GM12891 (cell line): ENCODE measurements around the gene LHB.

Experiments used
- DNase-seq: peaks from one replicate; pipeline ENCODE4 v3.0.0; 2011; ENCODE audit warnings: low spot score; ENCODE audit not compliant: insufficient read length
- FAIRE-seq: peaks from 2 replicates; lab custom pipeline; 2011; peaks lifted over from hg19 to GRCh38; lab: Jason Lieb, UNC
- PAX5 ChIP-seq: IDR thresholded peaks from 2 replicates; pipeline ENCODE4 v1.6.1; 2011; ENCODE audit warnings: low read length, moderate library complexity, mild to moderate bottlenecking; ENCODE audit not compliant: insufficient read depth, severe bottlenecking
- POLR2A ChIP-seq: IDR thresholded peaks from 2 replicates; pipeline ENCODE4 v1.6.1; 2011; ENCODE audit warnings: low read depth, low read length, control low read depth
- POLR2AphosphoS5 ChIP-seq: IDR thresholded peaks from 2 replicates; pipeline ENCODE4 v1.6.1; 2011; ENCODE audit warnings: low read depth, low read length, control low read depth
- POU2F2 ChIP-seq: IDR thresholded peaks from 2 replicates; pipeline ENCODE4 v1.6.1; 2011; ENCODE audit warnings: low read depth, mild to moderate bottlenecking, control low read depth, low read length, moderate library complexity
- SPI1 ChIP-seq: IDR thresholded peaks from 2 replicates; pipeline ENCODE4 v1.6.1; 2011; ENCODE audit warnings: low read depth, low read length, control low read depth
- TAF1 ChIP-seq: IDR thresholded peaks from 2 replicates; pipeline ENCODE4 v1.6.1; 2011; ENCODE audit warnings: low read depth, low read length, control low read depth

Gene LHB

GRCh38 chr19:48986211-48986610 is 30.7 kb downstream of the LHB start:
- FAIRE-seq (no peak), DNase-seq (no peak)
- TF ChIP-seq SPI1: peak; percentile 65
- TF ChIP-seq POLR2A: no peak

DNA sequence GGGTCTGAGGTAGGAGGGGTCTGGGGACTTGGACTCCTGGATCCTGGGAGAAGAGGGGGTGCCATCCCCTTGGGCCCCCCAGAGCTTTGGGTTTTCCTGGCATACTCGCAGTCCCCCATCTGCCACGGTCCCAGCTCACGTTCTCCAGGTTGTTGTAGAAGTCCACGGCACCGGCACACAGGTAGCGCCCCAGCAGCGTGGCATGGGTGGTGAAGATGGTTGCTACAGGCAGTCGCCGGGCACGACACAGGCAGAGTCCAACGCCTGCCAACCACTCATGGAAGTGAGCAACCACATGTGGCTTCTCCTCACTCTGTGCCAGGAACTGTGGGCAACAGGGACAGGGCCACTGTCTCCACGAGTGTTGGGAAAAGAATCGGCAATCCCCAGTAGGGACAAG is 31.2 kb downstream of the LHB start:
- FAIRE-seq (no peak), DNase-seq (no peak)
- TF ChIP-seq POU2F2: no peak
- TF ChIP-seq POLR2AphosphoS5: no peak
- no peak for TF ChIP-seq TAF1
- TF ChIP-seq PAX5: no peak
- TF ChIP-seq POLR2A: no peak
- TF ChIP-seq SPI1: no peak

GRCh38 chr19:48982280-48982679 is 34.6 kb downstream of the LHB start:
- DNase-seq (no peak), FAIRE-seq (no peak)
- TF ChIP-seq PAX5 (no peak), POLR2AphosphoS5 (no peak)

- FAIRE-seq (no peak), DNase-seq (no peak)
- TF ChIP-seq TAF1: no peak
- no peak for TF ChIP-seq POU2F2
- TF ChIP-seq POLR2A: no peak
- no peak for TF ChIP-seq POLR2AphosphoS5
- no peak for TF ChIP-seq PAX5
- TF ChIP-seq SPI1: no peak
These were observed 39.8 kb downstream of the LHB start for GRCh38 chr19:48977061-48977460.

- peak; percentile 5 for FAIRE-seq
- no peak for DNase-seq
- no peak for TF ChIP-seq SPI1
- no peak for TF ChIP-seq POU2F2
- TF ChIP-seq POLR2AphosphoS5: no peak
- TF ChIP-seq TAF1: no peak
- TF ChIP-seq PAX5: no peak
- TF ChIP-seq POLR2A: no peak
These were observed 40.7 kb downstream of the LHB start for GRCh38 chr19:48975947-48976847.

DNA sequence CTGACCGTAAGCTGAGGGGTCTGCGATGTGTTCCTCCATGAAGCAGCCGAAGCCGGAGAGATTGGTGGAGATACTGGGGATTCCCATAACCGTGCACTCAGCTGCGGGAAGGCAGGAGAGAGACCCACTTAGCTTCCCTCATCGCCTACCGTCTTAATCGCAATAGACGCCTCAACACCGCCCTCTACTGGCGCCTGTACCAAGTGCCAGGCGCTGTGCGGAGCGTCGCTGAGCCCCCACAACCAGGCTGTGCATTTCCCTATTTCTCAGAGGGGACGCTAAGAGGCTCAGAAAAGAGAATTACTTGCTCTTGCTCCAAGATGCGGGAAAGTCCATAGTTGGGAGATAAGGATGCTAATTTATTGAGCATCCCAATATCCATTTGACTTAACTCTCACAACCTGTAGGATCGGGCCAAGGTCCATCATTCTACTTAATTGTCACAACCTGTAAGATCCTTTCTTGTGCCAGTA is 45.9 kb downstream of the LHB start:
- DNase-seq (peak; percentile 68), FAIRE-seq (peak; percentile 87)
- TF ChIP-seq SPI1 (peak; percentile 71), POLR2A (no peak)

- FAIRE-seq: no peak
- no peak for TF ChIP-seq TAF1
- peak; percentile 46; the same call in 1 of the 2 replicates for TF ChIP-seq POLR2A
- TF ChIP-seq POLR2AphosphoS5: no peak
- DNase-seq: no peak
These were observed 46.6 kb downstream of the LHB start for GRCh38 chr19:48970139-48970766.

DNA sequence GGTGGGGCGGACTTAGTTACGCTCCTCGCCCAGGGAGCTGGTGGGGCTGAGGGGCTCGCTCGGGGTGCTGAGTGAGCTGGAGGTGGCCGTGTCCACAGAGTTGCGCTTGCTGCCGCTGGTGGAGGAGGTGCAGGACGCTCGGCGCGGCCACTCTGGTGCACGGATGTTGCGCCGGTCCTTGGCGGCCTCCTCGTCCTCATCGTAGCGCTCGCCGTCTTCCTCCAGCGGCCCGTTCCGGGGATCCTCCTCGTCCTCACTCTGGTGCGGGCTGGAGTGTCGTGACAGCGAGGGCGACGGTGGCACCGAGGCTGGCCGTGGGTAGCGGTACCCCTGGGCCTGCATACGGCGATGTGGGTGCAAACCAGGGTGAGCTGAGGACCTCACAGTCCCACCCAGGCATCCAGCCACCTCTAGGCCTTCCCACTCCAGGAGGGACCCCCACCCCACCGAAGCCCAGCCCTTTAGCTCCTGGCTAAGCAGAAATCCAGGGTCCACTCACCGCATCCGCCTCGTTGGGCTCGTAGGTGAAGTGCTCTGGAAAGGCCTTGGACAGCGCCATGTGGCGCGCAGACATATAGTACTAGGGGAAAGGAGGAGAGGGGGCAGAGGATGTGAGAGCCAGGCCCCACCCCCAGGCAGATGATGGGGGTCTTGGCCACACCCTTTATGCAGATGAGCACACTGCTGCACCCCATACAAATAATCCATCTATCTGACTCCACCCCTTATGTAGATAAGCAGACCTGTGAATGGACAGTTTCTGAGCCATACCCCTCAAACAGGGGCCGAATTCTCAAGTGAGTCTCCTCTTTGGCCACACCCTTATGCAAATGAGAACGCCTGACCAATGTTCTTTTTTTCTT is 47.4 kb downstream of the LHB start:
- FAIRE-seq (no peak), DNase-seq (no peak)
- TF ChIP-seq SPI1: no peak
- peak; percentile 73; the same call in 1 of the 2 replicates for TF ChIP-seq POU2F2

DNA sequence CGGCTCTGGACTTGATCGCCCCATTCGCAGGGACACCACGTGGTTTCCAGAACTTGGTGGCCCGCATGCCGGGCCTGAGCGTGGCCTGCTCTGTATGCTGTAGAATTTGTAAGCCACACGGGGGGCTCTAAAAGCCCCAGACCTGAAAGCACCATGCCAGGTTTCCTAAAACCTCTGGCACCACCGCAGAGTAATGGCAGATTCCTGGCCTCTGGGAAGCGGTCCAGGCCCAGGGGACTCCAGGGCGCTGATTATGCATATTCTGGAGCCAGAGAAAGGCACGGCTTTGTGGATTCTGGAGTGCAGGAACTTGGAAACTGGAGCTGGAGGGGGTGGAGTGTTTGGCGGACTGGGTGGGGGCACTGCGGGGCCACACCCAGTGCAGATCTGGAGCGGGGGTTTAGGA is 48.1 kb downstream of the LHB start:
- FAIRE-seq: no peak
- DNase-seq: no peak
- TF ChIP-seq PAX5: no peak
- TF ChIP-seq POLR2A: no peak
- TF ChIP-seq TAF1: no peak
- TF ChIP-seq POLR2AphosphoS5: no peak
- no peak for TF ChIP-seq POU2F2
- TF ChIP-seq SPI1: no peak

DNA sequence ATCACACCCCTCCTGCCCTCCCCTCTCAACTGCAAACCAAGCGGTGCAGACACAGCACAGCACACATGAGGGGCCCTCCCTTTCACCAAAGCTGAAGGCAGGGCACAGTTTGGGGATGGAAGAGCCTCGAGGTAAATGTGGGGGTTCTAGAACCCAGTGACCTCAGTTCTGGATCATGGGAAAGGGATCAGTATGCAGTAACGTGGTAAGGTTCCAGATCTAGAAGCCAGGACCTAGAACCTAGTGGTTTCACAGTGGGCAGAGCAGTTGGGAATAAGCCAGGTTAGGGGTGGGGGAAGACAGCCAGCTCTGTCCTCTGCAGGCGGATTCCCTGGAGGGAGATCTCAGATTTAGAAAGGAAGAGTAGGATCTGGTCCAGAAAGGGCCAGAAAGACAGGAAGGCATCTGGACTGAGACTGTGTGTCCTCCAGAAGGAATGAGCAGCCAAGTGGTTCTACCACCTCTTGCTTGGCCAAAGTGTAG is 48.7 kb downstream of the LHB start:
- no peak for TF ChIP-seq POLR2AphosphoS5
- no peak for TF ChIP-seq POU2F2
- no peak for TF ChIP-seq PAX5
- no peak for TF ChIP-seq SPI1
- TF ChIP-seq POLR2A: no peak
- TF ChIP-seq TAF1: no peak
- DNase-seq: no peak
- no peak for FAIRE-seq
